GM19035 (cell line): ENCODE results near the gene CDH5.

Source experiments
- ATAC-seq: cut with Tn5 transposase; IDR thresholded peaks from one replicate; pipeline ENCODE4 v1.9.1; 2021; ENCODE audit not compliant: unreplicated experiment

CDH5 gene

GRCh38 chr16:66373667-66374066 is 7.2 kb downstream of the CDH5 start:
- no peak for ATAC-seq

- ATAC-seq = no peak
Observed at GRCh38 chr16:66374176-66374575, 7.7 kb downstream of the CDH5 start.

GRCh38 chr16:66375451-66375850 is 9.0 kb downstream of the CDH5 start:
- no peak for ATAC-seq

DNA sequence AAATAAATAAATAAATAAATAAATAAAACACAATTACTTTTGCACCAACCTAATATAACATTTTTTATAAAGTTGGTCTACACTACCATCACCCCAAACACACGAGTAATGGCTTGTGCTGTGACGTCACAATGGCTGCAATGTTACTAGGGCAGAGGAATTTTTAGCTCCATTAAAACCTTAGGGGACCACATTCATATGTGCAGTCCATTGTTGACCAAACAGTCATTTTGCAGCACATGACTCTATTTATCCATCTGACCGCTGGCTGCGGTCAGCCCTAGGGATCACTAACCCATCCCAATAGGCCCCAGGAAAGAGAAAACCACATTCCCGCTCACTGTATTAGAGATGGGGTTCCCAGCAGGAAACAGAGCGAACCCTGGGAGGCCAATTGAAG is 9.6 kb downstream of the CDH5 start:
- no peak for ATAC-seq

DNA sequence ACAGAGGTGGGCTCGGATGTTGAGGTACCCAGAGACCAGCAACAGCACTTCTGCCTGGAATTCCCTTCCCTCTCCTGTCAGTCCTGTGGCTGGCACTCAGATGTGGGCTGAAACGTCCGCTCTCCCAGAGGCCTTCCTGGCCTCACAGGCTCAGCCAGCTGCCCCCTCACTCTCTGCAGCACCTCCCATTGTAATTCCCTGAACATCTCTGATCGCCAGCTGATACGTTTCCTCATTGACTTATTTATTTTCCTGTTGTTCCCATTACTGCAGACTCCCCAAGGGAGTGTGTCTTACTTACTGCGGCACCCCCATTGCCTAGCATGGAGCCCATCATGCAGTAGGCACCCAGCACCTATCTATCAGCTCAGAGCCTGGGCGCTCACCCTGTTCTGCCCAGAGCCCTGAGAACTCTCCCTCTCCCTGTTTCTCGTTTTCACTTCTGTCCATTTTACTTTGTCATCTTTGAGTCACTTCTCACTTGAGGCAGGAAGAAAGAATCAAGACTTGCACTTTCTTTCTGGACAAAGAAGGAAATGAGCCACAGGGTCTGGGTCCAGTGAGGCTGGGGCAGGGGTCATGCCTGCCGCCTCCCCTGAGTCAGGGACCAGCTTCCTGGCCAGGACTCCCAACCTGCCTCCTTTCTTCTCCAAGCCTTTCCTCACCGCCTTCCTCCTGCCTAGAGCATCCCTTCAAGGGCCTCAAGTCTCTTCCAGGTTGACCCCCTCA is 10.2 kb downstream of the CDH5 start:
- ATAC-seq = no peak

DNA sequence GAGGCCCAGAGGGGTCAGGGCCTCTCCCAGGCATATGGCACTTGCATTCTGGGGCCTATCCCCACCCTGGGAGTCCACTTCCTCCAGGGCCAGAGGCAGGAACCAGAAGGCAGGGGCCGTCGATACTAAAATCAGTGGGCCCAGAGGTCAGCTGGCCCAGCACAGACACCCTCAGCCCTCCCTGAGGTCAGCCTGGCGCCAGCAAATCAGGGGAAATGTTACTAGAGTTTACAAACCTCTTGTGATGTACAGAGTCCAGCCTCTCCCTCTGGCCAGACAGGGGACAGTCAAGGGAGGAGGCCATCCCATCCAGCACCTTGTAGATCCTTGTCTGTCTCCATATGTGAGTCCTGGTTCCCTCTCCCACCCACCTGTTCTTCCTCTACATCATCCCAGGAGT is 10.8 kb downstream of the CDH5 start:
- no peak for ATAC-seq

GRCh38 chr16:66378741-66379570 is 12.5 kb downstream of the CDH5 start:
- ATAC-seq = no peak

GRCh38 chr16:66379571-66379941 is 13.1 kb downstream of the CDH5 start:
- no peak for ATAC-seq

GRCh38 chr16:66380421-66380820 is 13.9 kb downstream of the CDH5 start:
- ATAC-seq = no peak

DNA sequence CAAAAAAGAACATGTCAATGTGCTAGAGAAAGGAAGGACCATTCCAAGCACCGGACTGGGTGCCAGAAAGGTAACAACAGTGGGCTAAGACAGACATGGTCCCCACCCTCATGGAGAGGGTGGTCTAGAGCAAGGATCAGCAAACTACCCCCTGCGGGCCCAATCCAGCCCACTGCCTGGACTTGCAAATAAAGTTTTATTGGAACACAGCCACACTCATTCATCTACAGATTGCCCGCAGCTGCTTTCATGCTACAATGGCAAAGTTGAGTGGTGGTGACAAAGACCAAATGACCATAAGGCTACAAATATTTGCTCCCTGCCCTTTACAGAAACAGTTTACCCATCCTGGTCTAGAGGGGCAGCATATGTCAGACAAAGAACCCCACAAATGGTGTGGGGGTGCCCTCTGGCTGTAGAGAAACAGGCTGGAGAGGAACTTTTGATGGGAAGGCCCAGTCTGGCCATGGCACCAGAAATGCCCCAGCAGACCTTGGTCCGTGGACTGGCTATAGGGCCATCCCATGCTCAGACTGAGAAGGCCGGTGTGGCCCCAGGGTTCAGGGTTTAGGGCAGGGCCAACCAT is 15.2 kb downstream of the CDH5 start:
- no peak for ATAC-seq

- ATAC-seq = no peak
Observed at GRCh38 chr16:66382171-66382965, 15.9 kb downstream of the CDH5 start.

DNA sequence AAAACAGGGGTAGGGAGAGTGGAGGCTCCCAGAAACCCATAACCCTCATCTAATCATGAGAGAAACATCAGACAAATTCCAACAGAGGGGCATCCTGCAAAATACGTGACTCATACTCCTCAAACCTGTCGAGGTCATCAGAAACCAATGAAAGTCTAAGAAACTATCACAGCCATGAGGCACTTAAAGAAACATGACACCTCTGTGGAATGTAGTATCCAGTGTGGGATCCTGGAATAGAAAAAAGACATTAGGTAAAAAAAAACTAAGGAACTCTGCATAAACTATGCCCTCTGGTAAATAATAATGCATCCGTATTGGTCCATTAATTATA is 16.4 kb downstream of the CDH5 start:
- ATAC-seq = no peak

GRCh38 chr16:66383551-66383950 is 17.1 kb downstream of the CDH5 start:
- ATAC-seq = no peak

DNA sequence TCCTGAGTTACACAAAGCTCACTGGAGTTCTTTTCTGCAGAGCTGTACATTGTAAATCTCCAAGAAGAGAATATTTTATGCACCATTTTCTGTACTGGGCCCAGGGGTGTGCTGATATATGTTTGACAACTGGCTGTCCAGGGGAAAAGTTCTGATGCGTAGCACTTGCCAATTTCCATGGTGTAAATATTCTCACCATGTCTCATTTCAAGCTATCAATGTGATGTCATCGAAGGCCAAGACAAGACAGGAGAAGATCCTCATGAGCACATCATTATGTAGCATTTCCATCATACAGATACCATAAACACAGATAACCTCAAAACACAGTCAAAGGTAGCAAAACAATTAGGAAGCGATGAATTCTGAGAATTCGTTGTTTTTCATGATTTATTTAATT is 18.9 kb downstream of the CDH5 start:
- ATAC-seq = no peak

- ATAC-seq = no peak
Observed at GRCh38 chr16:66386629-66387622, 20.4 kb downstream of the CDH5 start.

- no peak for ATAC-seq
Observed at GRCh38 chr16:66387817-66388332, 21.4 kb downstream of the CDH5 start.

GRCh38 chr16:66388350-66389139 is 22.1 kb downstream of the CDH5 start:
- ATAC-seq = no peak

GRCh38 chr16:66389256-66390176 is 23.0 kb downstream of the CDH5 start:
- ATAC-seq = no peak
